Cerebellar nuclear complex (tissue), 1 donor: ENCODE data around the gene TSR2.
"Not testable (repeated sequence)": the region's sequence is repeated elsewhere in the genome, so short reads cannot be mapped to it uniquely, and the experiment has no call there.

Experiments
- DNase-seq, 2 experiments: peaks; one replicate each; lab custom pipeline; 2025; lab: John Stamatoyannopoulos, UW

TSR2 gene

GRCh38 chrX:54473993-54474859 is 34.0 kb downstream of the TSR2 start:
- no peak for DNase-seq

GRCh38 chrX:54479136-54480111 is 39.2 kb downstream of the TSR2 start:
- no peak for DNase-seq

- DNase-seq: no peak
Measured at GRCh38 chrX:54482839-54483593, 42.8 kb downstream of the TSR2 start.

DNA sequence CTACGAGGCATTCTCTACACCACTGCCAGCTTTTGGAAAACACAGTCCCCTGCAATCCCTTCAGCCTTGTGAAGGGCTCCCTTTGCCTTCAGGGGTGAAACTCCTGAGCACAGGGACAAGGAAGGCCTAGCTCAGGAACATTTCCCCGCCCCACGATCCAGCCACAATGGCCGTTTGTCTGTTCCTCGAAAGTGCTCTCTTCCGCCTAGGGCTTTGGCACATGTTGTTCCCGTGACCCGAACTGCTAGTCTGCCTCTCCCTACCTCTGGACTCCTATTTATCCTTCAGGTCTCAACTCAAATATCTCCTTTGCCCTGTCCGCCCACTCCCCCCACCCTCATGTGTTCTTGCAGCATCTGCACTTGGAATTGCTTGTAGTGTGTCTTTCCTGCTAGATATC is 43.7 kb downstream of the TSR2 start:
- DNase-seq: no peak

DNA sequence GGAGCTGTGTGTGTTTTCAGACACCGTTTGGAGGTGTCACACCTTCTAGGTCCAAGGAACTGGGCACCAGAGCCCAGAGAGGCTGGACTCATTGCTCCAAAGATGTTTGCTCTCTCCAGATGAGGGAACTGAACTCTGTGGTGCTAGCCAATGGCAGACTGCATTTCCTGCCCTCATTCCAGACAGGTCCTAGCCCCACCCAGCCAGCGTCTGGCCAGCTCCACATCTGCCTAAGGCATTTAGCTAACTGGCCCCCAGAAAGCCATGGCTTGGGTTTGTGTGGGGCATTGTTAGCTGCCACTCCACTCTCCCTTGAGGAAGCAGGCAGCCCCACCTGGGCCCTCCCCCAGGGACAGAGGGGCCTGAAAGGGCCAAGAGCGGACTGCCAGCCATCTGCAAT is 44.5 kb downstream of the TSR2 start:
- no peak for DNase-seq

DNA sequence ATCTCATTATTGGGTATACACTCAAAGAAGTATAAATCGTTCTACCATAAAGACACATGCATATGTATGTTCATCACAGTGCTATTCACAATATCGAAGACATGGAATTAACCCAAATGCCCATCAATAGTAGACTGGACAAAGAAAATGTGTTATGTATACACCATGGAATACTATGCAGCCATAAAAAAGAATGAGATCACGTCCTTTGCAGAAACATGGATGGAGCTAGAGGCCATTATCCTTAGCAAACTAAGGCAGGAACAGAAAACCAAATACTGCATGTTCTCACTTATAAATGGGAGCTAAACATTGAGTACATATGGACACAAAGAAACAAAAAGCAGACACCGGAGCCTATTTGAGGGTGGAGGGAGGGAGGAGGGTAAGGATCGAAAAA is 49.6 kb downstream of the TSR2 start:
- not testable (repeated sequence) for DNase-seq

- DNase-seq: no peak
Measured at GRCh38 chrX:54492340-54492739, 52.1 kb downstream of the TSR2 start.

- DNase-seq: no peak
Measured at GRCh38 chrX:54494166-54494988, 54.2 kb downstream of the TSR2 start.
